HG03025 (cell line): ENCODE data around the gene GDPD4.

Source experiments
- ATAC-seq: cut with Tn5 transposase; IDR thresholded peaks from one replicate; pipeline ENCODE4 v1.9.1; 2021; ENCODE audit warnings: mild to moderate bottlenecking, moderate library complexity; ENCODE audit not compliant: unreplicated experiment, low FRiP score

Gene GDPD4

GRCh38 chr11:77301510-77301909 lies at the start of gene GDPD4:
TSS of gene GDPD4 (minus strand) at chr11:77301686. CDS start at chr11:77285137, 16,549 bp downstream.
- no peak for ATAC-seq

DNA sequence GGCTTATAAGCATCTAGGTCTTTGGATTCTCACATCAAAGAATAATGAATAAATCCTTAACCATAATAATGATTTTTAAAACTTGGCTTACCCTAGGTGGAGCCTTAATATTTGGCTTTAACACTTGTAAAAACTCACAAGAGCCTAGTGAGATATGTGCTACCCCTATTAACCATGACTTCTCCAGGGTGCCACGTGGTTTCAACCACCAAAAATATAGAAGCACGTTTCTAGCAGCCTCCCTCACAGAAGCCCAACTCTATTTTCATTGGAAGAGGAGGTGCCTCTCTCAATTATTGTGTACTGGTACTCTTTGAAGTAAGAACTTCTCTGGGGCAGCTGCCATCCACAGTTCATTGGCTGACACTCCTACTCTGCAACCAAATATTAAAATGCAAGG lies 46.5 kb upstream of the GDPD4 start:
- no peak for ATAC-seq

GRCh38 chr11:77346906-77347603 lies 45.6 kb upstream of the GDPD4 start:
- ATAC-seq: no peak

GRCh38 chr11:77345621-77346020 lies 44.1 kb upstream of the GDPD4 start:
- no peak for ATAC-seq

DNA sequence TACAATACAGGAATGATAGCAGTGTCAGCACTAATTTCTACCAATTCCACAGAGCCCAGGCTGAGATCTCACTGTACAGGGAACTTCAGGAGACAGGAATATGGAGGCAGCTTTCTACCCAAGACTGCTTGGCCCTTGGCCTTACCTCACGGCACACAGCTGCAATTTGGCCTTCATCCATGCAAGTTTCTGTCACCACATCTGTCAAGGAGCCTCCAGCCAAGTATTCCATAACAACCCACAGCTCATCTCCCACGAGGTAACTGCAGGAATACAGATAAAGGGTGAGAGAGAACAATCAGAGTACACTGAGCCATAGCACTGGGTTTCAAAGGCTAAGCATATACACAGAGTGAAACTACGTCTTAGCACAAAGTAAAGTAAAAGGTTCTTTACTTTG lies 39.0 kb upstream of the GDPD4 start:
- no peak for ATAC-seq

- no peak for ATAC-seq
Observed at GRCh38 chr11:77332259-77332658, 30.8 kb upstream of the GDPD4 start.

DNA sequence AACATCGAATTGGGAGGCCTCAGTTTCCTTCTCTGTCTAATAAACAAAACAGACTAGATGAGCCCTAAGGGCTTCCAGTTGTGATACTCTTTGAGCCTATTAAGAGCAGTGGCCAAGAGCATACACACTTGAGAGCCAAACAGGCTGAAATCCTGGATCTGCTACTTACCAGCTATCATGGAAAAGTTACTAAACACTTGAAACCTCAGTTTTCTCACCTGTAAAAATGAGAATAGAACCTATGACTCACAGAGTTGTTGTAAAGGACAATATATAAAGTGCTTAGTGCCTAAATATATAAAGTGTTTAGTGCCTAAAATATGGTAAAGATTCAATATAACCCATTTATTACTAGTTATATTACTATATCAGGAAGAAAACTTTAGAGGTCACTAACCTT lies 23.7 kb upstream of the GDPD4 start:
- ATAC-seq: no peak

- ATAC-seq: no peak
Observed at GRCh38 chr11:77324508-77324907, 23.0 kb upstream of the GDPD4 start.

DNA sequence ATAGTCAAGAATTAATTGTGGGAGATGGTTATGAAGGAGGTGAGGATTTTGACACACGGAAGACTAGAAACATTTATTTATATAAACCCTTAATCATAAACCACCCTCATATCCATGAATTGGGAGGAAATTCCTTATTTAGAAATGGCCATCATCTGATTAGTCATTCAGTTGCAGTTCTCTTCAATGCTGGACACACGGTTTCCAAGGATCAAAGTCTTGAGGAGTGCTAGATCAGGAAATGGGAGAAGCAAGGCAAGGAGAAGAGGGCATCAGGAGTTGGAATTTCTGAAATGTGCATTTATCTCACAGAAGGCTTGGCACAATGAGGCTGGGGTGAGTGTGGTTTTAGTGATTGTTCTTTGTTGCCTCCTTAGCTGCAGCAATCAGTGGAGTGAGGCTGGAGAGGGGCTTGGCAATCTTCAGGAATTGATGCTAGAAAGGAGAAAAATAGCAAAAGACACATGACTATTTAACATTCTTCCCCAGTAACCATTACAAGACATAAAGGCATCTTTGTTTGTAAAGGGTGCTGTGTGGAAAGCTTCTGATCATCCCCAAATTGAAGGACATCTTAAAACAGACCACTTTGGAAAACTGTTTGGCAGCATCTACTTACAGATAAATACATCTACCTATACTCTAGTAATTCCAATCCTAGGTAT lies 21.6 kb upstream of the GDPD4 start:
- ATAC-seq: no peak

DNA sequence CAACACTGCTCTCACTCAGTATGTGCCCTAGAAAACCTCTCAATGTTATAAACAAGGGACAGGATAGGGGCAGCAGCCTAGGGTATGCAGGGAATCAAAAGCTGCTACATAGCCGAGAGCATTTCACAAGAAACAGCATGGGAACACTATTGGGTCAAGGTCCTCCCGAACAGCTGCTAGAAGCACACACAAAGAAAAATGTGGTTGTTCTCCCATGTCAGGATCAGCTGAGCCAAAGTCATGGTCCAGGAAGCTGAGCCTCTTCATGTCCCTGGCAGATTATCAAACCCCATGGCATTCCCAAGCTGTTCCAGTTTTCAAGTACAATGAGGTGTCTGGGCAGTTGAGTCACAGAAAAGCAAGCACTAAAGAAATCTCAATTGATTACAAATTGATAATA lies 21.0 kb upstream of the GDPD4 start:
- ATAC-seq: no peak

GRCh38 chr11:77320351-77320750 lies 18.9 kb upstream of the GDPD4 start:
- no peak for ATAC-seq

GRCh38 chr11:77318600-77318999 lies 17.1 kb upstream of the GDPD4 start:
- no peak for ATAC-seq

DNA sequence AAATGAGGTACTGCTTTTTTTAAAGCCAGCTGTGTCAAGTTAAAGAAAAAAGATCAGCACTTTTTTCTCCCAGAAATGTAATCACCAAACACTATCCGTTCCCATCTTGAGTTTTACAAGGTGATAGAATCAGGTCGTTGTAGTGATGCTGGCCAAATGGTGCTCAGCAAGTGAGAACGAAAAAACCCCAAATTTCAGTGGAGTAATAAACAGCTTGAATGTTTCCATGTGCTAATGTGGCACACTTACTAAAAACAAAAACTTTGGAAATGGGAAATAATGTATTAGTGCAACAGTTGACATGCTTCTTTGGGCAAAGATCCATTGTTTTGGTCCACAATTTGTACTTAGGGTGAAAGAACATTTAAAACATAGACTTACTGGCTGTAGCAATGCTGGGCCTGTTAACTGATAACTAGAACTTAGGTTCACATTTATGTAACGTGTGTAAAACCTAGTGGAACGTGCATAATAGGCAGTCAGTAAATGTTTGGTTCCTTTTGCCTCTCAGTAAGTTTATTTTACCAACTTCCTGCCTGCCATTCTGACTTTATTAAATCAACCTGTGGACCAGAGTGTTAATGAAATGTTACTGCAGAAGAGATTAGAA lies 15.4 kb upstream of the GDPD4 start:
- no peak for ATAC-seq

GRCh38 chr11:77312107-77312506 lies 10.6 kb upstream of the GDPD4 start:
- no peak for ATAC-seq

DNA sequence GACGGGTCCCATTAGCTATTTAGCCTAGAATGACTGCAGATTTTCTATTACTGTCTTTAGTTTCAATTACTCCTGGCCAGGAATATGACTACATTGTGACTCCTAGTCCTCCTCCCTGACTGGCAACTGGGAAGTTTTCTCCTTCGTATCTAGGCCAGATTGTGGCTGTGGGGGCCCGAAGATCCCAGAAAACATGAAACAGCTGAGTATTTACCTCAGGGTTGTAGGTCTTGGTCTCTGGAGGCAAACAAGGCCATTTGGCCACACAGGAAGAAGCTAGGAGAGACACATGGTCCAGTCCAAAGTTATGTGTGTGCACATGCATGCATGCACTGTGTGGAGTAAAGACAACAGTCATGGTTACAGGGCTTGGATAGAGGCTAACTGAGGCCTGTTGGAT lies 10.2 kb upstream of the GDPD4 start:
- ATAC-seq: no peak

DNA sequence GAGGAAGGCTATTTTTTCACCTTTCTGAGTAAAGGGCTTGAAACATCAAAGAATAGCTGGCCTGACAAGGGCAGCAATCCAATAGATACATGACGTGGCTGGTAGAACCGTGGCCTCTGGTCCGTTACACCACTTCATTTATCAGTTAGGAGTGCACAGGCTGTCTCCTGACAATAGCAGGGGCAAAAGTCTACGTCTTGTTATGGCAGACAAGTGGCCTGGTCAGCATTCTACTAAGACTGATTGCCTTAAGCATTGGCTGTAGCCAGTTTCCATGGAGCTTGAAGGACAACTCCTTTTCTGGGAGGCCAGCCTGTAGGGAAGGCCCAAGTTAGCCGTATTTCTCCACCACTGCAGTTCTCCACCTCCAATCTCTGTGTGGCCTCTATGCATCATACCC lies 9.2 kb upstream of the GDPD4 start:
- ATAC-seq: no peak

DNA sequence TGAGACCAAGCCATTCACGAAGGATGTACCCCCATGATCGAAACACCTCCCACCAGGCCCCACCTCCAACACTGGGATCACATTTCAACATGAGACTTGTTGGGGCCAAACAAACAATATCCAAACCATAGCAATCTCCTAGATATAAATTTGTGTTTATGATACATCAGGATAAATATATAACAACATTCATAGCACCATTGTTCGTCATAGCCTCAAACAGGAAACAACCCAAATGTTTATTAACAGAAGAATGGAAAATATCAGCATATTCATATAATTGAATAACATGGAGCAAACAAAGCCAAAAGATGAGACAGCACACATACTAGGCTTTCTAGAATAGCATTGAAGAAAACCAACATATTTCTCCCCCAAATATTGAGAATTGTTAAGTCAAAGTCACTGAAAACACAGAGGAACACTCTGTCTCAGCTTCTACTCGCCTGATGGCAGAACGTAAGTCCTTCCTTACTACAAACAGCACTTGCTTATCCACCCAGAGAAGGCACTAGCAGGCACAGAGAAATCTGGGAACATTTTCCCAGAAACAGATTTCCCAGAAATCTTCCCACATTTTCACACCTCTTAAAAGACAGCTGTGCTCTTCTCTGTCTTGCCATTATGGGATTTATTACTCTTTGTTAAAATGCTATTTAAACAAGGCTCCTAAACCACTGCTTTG lies 8.1 kb upstream of the GDPD4 start:
- no peak for ATAC-seq

GRCh38 chr11:77308838-77309237 lies 7.4 kb upstream of the GDPD4 start:
- ATAC-seq: no peak

DNA sequence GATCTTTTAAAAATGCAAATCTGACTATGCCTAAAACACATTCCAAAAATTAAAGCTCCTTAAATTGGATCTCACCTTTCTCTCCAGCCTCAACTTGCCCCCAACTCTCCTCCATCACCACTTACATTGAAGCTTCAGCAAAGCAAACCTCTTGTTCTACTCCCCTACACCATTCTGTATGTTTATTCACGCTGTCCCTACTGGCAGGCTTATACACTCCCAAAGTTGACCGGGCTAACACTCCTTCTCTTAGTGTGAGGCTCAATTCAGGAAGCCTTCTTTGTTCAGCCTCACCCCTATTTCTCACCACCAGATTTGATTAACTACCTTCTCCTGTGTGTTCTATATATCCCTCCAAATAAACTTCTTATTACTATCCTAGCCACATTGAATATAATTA lies 1.8 kb upstream of the GDPD4 start:
- ATAC-seq: no peak

DNA sequence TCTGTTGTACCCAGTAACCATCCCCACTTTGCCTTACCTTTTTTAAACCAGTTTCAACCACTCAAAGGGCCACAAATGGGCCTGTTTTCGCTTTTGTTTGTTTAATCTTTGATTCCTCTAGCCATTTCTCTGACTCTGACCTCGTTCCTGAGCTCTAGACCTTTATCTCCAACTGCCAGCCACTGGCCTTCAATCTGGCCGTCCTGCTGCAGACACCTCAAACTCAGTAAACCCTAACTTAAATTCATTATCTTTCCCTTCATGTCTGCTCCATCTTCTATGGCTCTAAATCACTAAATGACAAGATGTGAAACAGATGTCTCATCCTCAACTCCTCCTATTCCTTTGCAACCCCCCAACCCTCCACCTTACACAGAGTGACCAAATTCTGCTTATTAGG lies 1.3 kb upstream of the GDPD4 start:
- ATAC-seq: no peak

DNA sequence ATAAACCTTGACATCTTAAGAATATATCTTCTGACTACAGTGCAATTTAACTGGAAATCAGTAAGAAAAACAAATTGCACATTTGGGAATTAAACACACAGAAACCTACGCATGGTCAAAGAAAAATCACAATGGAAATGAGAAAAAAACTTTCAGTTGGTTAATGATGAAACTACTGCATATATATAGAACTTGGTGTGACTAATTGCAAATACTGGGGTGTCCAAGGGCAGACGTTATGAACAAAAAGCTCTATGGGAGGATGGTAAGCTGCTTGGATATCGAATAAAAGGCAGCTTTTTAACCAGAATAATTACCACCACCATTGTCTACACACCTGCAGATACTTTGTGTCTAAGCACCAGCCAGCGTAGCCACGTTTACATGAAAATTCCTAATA lies 791 bp downstream of the GDPD4 start:
- ATAC-seq: no peak
